ENCODE results near the gene PARVA. TPM values are rescaled to one million over a fixed set of nuclear protein-coding genes. Genes with fewer than 3 reads are reported as not detected.

Gene PARVA
- total RNA-seq, 1 experiment from 2014 or later: 36.7 TPM

DNA sequence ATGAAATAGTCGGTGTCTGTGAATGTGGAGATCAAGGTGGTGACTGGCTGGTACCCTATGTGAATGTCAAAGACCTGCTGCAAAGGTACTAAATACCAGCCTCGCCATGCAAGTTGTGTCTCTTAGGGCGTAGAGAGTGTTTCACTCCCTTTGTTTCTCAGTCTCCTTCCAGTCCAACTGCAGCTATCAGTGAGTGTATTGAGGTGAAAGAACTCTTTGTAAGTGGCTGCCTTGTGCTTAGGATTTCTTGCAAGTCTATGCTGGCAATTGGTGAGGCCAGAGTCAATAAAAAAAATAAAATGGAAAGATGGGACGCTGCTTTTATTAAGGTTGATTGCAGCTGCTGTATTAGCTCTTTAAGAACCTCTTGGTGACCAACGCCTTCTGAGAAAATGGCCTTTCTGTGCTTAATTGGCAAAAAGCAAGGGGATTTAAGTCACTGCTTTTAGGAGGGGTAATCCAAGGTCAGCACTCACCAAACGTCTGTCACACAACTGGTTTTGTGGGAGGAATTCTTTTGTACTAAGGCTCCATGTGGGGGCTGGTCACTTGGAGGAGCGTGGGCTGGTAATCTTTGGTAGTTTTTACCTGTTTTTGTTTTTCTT, 95.1 kb downstream of the PARVA start:
- Mint-ChIP-seq H3K9me3 (ENCODE audit: unreplicated experiment) (no peaks in the 10 kb centered on the region), H3K27me3 (ENCODE audit: insufficient read depth, unreplicated experiment) (no peaks in the 10 kb centered on the region), H3K4me1 (ENCODE audit: insufficient read depth, unreplicated experiment) (no peaks in the 10 kb centered on the region), H3K4me3 (ENCODE audit: unreplicated experiment) (no peak overlapping the region), H3K27ac (ENCODE audit: low read depth, unreplicated experiment) (no peak overlapping the region), H3K36me3 (ENCODE audit: insufficient read depth, unreplicated experiment) (peaks cover 24% of the 10 kb centered on the region)
- TF ChIP-seq, protein P1, sequence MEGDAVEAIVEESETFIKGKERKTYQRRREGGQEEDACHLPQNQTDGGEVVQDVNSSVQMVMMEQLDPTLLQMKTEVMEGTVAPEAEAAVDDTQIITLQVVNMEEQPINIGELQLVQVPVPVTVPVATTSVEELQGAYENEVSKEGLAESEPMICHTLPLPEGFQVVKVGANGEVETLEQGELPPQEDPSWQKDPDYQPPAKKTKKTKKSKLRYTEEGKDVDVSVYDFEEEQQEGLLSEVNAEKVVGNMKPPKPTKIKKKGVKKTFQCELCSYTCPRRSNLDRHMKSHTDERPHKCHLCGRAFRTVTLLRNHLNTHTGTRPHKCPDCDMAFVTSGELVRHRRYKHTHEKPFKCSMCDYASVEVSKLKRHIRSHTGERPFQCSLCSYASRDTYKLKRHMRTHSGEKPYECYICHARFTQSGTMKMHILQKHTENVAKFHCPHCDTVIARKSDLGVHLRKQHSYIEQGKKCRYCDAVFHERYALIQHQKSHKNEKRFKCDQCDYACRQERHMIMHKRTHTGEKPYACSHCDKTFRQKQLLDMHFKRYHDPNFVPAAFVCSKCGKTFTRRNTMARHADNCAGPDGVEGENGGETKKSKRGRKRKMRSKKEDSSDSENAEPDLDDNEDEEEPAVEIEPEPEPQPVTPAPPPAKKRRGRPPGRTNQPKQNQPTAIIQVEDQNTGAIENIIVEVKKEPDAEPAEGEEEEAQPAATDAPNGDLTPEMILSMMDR (IDR thresholded peaks at IDR 0.05; ENCODE audit: unreplicated experiment): no peak
- no TSS peak for BruUV-seq (replicated peaks)
- intact Hi-C loops (cut with micrococcal nuclease): no loop called here
- ChIA-PET CTCF (interaction anchor here (0.7 kb wide), 1 partner anchor 30 kb away, joined by 3 read pairs; no protein-coding TSS in a partner anchor), POLR2A (interaction anchor here (0.7 kb wide), 1 partner anchor 56 kb away, joined by 4 read pairs; no protein-coding TSS in a partner anchor)
- no peak for DNase-seq (ENCODE audit: unreplicated experiment)

DNA sequence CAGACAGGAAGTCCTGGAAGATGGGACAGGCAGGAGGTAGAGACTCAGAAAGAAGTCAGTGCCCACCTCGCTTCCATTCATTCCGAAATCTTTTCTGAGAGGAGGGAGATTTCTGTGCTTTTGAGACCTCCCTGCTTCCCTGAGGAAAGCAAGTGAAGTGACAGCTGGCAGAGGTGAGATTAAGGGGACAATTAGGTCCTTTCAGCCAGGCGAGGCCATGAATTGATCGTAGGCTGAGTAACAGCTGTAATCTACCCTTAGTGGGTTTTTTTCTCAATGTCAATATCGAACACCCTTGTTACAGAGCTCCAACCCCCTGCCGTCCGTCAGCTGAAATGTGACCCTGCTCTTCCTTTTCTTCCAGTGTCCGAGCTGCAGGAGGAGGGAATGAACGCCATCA, 96.0 kb downstream of the PARVA start:
- H3K36me3 Mint-ChIP-seq (ENCODE audit: insufficient read depth, unreplicated experiment): peaks cover 18% of the 10 kb centered on the region
- no peak overlapping the region for H3K4me3 Mint-ChIP-seq (ENCODE audit: unreplicated experiment)
- TF ChIP-seq, protein P1 (IDR thresholded peaks at IDR 0.05; ENCODE audit: unreplicated experiment): no peak
- H3K27ac Mint-ChIP-seq (ENCODE audit: low read depth, unreplicated experiment): no peak overlapping the region
- BruUV-seq (replicated peaks): no TSS peak
- H3K9me3 Mint-ChIP-seq (ENCODE audit: unreplicated experiment): no peaks in the 10 kb centered on the region
- no peaks in the 10 kb centered on the region for H3K27me3 Mint-ChIP-seq (ENCODE audit: insufficient read depth, unreplicated experiment)
- H3K4me1 Mint-ChIP-seq (ENCODE audit: insufficient read depth, unreplicated experiment): peaks cover 7% of the 10 kb centered on the region
- POLR2A ChIA-PET: interaction anchor here (0.7 kb wide), 1 partner anchor 55 kb away, joined by 4 read pairs; no protein-coding TSS in a partner anchor
- no peak for DNase-seq (ENCODE audit: unreplicated experiment)
- intact Hi-C loops (cut with micrococcal nuclease): no loop called here
- CTCF ChIA-PET: interaction anchor here (0.8 to 0.9 kb wide), 2 partner anchors 53 to 142 kb away, joined by 3 read pairs; no protein-coding TSS in a partner anchor

DNA sequence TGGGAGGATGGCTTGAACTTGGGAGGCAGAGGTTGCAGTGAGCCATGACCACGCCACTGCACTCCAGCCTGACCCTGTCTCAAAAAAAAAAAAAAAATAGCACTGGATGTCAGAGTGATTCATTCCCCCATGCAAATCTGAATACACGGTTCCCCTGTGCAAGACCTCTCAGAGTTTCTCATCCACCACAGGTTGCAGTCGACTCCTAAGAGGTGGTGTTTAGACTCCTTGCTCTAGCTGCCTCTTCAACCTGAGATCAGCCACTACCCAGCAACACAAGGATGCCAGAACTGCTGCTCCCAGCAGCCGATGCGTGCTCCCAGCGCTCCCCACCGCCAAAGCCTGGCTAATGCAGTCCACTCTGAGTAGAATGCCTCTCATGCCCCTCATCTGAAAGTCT, 97.5 kb downstream of the PARVA start:
- no peak overlapping the region for H3K4me3 Mint-ChIP-seq (ENCODE audit: unreplicated experiment)
- TF ChIP-seq, protein P1 (IDR thresholded peaks at IDR 0.05; ENCODE audit: unreplicated experiment): no peak
- H3K9me3 Mint-ChIP-seq (ENCODE audit: unreplicated experiment): no peaks in the 10 kb centered on the region
- no peak for DNase-seq (ENCODE audit: unreplicated experiment)
- BruUV-seq (replicated peaks): no TSS peak
- H3K27ac Mint-ChIP-seq (ENCODE audit: low read depth, unreplicated experiment): no peak overlapping the region
- no peaks in the 10 kb centered on the region for H3K27me3 Mint-ChIP-seq (ENCODE audit: insufficient read depth, unreplicated experiment)
- peaks cover 17% of the 10 kb centered on the region for H3K4me1 Mint-ChIP-seq (ENCODE audit: insufficient read depth, unreplicated experiment)
- intact Hi-C loops (cut with micrococcal nuclease): no loop called here
- ChIA-PET POLR2A (no interaction called here), CTCF (interaction anchor here (0.7 kb wide), 1 partner anchor 28 kb away, joined by 6 read pairs; no protein-coding TSS in a partner anchor)
- H3K36me3 Mint-ChIP-seq (ENCODE audit: insufficient read depth, unreplicated experiment): peaks cover 28% of the 10 kb centered on the region

DNA sequence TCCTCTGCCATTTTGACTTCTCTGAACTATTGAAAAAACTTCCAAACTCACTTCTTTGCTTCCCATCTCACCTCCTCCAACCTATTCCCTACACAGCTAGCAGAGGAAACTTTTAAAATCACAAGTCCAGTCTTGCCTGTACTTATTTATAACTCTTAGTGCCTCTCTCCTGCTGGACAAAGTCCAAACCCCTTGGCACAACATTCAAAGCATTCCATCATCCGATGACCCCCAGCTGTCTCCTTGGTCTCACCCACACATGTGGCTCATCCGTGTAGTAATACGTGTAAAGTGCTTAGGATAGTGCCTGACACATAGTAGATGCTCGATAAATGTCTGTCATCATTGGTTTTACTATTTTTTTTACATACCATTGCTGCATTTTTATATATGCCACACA, 101.4 kb downstream of the PARVA start:
- Mint-ChIP-seq H3K27ac (ENCODE audit: low read depth, unreplicated experiment) (peak overlapping the region; percentile 80), H3K9me3 (ENCODE audit: unreplicated experiment) (no peaks in the 10 kb centered on the region), H3K4me3 (ENCODE audit: unreplicated experiment) (peak overlapping the region; percentile 0), H3K36me3 (ENCODE audit: insufficient read depth, unreplicated experiment) (peaks cover 46% of the 10 kb centered on the region), H3K4me1 (ENCODE audit: insufficient read depth, unreplicated experiment) (peaks cover 17% of the 10 kb centered on the region), H3K27me3 (ENCODE audit: insufficient read depth, unreplicated experiment) (no peaks in the 10 kb centered on the region)
- peak; percentile 92 for DNase-seq (ENCODE audit: unreplicated experiment)
- TF ChIP-seq, protein P1 (IDR thresholded peaks at IDR 0.05; ENCODE audit: unreplicated experiment): no peak
- POLR2A ChIA-PET: interaction anchor here (1.7 to 2.0 kb wide), 2 partner anchors 16 to 48 kb away, joined by 7 to 9 read pairs; no protein-coding TSS in a partner anchor
- no TSS peak for BruUV-seq (replicated peaks)
- intact Hi-C loops (cut with micrococcal nuclease): no loop called here
- CTCF ChIA-PET: no interaction called here

All from MCF 10A (cell line).